ENCODE results near the gene TTC23L.

DNA sequence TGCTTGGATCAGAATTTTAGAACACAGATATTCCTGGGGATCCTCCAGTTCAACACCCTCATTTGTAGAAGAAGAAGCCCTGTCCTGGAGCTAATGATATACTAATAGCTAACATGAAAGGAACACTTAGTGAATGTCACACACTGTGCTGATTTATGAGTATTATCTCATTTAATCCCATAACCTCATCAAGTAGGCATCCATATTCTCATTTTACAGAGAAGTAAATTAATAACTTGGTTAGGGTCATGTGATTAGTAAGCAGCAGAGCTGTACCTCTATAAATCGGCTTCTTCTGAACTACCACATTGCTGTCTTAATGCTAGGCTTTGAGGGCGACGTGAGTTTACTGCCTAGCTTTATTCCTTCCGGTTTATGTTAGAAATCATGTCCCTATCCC, 6.0 kb downstream of the TTC23L start:
- TF ChIP-seq, protein P1, sequence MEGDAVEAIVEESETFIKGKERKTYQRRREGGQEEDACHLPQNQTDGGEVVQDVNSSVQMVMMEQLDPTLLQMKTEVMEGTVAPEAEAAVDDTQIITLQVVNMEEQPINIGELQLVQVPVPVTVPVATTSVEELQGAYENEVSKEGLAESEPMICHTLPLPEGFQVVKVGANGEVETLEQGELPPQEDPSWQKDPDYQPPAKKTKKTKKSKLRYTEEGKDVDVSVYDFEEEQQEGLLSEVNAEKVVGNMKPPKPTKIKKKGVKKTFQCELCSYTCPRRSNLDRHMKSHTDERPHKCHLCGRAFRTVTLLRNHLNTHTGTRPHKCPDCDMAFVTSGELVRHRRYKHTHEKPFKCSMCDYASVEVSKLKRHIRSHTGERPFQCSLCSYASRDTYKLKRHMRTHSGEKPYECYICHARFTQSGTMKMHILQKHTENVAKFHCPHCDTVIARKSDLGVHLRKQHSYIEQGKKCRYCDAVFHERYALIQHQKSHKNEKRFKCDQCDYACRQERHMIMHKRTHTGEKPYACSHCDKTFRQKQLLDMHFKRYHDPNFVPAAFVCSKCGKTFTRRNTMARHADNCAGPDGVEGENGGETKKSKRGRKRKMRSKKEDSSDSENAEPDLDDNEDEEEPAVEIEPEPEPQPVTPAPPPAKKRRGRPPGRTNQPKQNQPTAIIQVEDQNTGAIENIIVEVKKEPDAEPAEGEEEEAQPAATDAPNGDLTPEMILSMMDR (conservative IDR thresholded peaks at IDR 0.05; ENCODE audit: low read length) = no peak
- no peak for TF ChIP-seq EZH2phosphoT487 (IDR thresholded peaks at IDR 0.05; ENCODE audit: borderline replicate concordance)
